Midbrain (tissue), 1 donor: Measurements from ENCODE around the gene KRT15.

Source experiments
- DNase-seq: peaks from one replicate; lab custom pipeline; 2025; lab: John Stamatoyannopoulos, UW

KRT15 gene

DNA sequence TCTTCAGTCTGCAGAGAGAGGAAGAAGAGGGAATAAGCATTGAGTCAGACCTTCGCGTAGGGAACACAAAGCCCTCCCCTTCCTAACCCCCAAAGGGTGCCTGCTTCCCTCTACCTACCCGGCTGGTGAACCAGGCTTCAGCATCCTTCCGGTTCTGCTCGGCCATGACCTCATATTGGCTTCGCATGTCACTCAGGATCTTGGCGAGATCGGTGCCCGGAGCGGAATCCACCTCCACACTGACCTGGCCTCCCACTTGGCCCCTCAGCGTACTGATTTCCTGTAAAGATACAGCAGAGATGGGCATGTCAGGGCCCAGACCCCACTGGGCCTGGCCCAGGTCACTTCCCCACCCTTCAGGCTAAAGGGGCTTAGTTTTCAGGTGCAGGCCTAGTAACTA is 5.6 kb upstream of the KRT15 start:
- DNase-seq = no peak

DNA sequence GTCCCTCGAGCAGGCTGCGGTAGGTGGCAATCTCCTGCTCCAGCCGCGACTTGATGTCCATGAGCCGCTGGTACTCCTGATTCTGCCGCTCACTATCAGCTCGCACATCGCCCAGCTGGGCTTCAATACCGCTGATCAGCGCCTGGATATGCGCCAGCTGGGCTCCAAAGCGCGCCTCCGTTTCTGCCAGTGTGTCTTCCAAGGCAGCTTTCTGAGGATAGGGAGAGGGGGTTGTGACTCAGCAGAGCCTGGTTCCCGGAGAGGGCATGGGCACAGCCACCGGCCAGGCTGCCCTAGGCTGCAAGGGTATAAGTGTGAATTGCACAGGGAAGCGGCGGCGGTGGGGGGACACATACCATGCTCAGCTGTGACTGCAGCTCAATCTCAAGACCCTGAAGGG is 5.1 kb upstream of the KRT15 start:
- no peak for DNase-seq

DNA sequence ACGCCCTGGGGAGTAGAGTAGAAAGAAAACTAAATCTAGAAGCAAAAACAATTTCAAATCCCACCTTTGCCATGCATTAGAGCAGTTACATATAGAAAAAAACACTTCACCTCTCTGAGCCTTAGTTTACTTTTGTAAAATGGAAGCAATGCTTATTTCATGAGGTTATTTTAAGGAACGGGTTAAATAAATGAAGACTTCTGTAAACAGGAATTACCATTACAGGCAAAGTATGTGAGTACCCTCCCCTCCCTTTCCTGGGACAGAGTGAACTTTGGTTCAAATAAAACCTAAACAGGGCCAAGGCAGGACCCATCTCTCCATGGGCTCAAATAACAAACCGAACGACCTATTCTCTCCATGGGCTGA is 4.5 kb upstream of the KRT15 start:
- no peak for DNase-seq

DNA sequence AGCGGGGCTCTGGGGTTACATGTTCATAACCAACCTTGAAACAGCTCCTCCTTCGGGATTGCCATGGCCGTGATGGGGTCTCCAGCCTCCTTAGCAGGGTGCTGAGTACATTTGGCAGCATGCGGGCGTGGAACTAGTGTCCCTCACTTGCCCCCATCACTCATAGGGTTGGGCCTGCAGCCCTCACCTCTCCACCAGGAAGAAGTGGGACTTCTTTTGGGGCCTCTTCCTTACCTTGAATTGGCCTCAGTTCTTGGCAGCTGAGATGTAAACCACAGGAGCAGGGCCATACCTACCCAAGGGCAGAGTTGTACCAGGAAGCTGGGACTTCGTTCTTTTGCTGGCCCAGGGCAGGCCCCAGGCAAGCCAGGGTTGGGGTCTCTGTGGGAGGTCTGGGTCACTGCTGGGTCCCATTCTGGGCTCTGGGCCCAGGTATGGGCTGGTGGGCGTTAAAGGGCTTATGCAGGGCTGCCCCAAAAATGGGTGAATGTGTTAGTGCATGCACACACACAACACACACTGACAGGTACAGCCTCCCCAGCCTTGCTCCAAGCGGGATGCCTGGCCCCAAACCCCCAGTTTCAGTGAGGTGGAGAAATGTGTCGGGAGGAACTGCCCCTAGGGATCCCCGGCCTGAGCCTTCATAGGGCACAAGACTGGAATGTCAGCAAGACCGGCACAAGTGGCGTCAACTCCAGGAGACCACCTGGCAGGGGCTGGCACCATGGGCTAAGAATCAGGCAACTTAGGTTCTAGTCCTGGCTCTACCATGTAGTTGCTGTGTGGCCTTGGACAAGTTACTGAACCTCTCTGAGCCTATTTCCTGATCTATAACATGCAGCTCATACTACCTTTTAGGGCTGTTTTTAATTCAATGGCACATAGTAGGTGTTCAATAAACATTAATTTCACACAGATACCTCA is 3.9 kb upstream of the KRT15 start:
- DNase-seq = no peak

DNA sequence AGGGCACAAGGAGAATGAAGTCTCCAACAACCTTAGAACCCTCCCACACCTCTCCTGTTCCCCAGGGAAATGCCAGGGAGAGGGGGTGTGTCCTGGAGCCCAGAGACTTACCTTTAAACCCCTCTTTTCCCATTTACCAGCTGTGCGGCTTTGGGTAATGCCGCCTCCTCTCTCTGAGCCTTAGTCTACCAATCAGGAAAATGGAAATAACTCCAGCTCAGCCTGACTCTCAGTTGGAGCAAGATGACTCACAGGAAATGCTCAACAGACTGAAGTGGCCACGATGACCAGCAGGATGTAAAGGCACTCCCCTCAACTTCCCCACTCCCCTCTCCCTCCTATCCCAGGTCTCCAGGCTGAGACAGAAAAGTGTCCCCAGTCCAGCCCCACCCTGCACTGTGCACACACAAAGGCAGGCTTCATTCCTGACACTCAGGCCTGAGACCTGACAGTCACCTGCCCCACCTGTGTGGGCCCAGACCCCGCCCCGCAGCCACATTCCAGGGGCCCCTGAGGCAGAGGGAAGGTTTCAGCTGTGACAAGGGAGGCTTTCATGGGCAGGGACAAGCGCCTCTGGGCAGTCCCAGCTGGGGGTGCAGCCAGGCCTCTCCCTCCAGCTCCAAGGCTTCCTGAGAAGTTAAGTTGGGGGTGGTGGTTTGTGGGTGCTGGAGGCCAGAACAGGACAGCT is 3.0 kb upstream of the KRT15 start:
- DNase-seq = no peak

DNA sequence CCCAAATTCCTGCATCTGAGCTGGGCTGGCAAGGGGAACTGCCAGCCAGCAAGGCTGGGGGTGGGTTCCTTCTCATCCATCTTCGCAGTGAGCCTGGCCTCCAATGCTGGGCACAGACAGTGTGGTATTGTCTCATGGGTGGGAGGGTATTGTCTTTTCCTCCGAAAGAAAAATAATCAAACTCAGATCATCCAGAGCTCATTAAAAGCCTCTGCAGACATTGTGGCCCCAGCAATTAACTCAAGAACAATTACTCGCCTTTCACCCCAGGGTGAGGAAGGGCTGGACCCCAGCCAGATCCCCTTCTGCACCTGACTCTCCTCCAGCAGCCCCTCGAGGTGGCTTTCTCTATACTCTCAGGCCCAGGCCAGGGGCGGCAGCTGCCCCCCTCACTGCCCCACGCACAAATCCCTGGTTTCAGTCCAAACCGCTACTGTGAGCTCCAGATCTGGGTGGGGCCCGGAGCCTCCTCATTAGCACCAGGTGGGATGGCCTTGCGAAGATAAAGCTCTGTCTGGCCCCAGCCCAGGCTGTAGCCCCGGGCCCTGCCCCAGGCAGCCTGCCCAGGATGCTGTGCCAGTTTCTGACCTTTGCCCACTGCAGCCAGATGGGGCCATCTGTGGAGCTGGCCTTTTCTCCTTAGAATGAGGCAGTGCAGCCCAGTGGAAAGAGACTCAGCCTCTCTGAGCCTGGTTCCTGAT is 2.3 kb upstream of the KRT15 start:
- DNase-seq = no peak

DNA sequence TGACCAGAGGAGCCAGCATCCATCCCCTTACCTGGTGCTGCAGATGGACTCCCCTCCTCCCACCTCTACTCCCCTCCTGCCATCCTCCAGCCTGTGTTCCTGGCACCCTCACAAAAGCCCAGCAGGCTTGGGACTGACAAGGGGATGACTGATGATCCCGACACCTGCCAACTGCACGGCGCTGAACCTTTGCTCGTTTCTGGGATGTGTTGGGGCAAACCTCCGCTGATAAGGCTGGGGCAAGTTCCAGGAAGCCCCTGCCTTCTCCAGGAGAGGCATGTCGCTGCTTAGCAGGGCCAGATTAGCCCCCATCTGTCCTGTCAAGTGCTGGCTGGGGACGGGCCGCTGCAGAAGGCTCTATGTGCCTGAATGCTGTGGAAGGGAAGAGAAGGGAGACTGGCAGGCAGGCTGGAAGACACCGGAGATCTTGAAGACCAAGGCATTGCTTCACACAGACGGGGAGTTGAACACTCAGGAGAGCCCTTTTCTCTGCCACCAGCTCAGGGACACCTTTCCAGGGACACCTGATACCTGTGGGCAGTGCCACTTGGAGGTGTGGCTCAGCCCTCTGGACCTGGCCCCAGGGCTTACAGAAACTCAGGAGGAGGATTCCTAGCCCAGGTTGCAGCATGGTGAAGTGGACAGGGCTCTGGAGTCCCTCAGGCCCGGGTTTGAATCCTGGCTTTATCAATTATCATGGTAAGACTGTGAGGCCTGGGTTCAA is 973 bp upstream of the KRT15 start:
- no peak for DNase-seq

DNA sequence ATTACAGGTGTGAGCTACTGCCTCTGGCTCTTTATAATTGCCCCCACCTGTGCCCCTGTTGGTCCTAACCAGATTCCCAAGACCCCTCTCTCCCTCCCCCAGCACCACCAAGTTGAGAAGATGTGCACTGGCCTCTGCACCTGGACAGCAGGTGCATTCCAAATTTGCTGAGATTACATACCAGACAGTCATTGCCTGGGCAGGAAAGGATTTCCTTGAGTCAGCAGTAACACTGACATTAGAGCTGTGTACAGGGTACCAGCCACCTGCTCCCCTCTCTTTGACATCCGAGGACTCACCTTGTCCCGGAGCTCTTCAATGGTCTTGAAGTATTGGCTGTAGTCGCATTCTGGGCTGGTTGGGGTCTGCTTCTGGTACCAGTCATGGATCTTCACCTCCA is 659 bp downstream of the KRT15 start:
- no peak for DNase-seq

DNA sequence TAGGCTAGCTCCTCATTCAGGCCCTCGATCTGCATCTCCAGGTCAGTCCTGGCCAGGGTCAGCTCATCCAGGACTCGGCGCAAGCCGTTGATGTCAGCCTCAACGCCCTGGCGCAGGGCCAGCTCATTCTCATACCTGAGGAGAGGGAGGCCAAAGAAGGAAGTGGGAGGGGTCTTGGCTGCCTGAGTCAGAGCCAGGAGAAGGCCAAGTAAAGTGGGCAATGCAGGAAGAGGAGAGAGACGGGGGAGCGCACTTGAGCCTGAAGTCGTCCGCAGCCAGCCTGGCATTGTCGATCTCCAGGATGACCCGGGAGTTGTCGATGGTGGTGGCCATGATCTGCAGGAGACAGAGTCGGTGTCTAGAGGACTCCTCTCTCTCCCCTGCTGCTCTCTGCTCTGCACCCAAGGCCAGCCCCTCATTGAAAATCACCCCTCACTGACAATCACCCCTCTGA is 1.8 kb downstream of the KRT15 start:
- DNase-seq = no peak

DNA sequence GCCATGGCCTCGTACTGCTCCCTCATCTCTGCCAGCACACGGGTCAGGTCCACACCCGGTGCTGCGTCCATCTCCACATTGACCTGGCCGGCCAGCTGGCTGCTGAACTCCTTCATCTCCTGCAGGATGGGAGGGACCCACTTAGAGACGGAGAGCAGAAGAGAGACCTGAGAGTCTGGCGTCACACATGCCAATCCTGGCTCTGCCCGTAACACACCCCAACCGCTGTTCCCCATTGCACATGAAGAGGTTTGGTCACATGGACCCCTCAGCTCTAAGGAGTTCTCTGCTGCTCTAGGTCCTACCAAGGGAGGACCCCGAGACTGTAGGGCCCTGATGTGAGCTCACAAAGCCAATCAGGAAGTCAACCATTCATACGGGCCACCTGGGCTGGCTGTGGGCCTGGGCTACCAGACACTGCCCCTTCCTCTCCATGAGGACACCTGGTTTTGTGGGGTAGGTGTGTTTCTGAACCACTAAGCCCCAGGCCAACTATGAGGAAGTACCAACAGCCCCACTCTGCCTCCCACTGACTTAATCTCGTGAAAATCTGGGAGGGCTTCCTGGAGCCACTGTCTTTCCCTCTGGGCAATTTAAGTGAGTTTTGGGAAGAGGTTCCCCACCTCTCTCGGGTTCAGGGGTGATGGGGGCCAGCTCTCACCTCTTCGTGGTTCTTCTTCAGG is 2.4 kb downstream of the KRT15 start:
- no peak for DNase-seq

DNA sequence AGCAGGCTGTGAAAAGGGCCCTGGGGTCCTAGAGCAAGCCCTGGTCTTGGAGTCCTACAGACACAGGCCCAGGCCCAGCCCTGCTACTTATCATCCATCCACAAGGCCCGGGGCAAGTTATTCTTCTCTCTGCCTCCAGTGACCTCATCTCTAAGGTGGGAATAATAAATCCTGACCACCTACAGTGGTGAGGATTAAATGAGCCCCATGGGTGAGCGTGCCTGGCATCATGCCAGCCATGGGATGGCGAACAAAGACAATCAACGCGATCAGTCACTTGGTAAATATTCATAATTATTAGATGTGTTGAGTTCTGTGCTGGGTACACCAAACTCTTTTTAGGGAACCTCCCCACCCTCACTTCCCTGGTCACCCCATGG is 5.5 kb downstream of the KRT15 start:
- no peak for DNase-seq

DNA sequence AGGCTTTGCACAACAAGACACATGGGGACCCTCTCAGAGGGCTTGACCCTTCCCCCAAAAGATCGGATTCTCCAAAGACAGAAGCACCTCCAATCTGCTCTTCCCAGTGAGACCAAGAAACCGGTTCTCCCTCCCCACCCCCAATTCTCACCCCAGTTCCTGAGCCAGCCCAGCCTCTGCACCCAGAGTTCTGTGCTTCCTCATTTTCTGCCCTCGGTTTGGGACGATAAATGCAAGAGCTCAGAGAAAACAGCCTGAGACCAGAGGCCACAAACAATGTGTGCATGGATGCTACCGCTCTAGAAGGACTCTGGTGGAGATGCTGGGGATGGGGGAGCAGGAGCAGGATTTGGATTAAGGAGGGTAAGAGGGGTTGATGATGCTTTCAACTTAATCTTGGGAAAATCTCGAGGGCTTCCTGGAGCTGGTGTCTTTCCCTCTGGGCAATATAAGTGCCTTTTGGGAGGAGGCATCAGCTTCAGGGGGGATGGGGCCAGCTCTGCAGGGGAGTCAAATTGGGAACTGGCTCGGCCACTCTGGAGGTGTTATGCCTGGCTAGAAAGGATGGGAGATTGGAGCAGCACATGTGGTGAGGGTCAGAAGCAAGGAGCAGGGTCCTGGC is 6.0 kb downstream of the KRT15 start:
- no peak for DNase-seq

DNA sequence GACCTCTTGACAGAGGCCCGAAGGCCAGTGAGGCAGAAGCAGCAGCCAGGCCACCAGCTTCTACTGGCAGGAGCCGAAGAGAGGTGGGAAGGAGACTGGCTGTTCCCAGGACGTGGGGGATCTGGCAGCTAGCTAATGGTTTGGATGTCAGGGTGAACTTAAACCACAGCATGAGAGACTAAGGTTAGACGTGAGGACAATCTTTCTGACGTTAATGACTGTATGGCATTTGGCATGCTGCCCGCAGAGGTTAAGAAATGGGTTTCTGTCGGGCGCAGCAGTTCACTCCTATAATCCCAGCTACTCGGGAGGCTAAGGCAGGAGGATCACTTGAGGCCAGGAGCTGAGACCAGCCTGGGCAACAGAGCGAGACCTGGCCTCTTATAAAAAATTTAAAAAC is 7.0 kb downstream of the KRT15 start:
- no peak for DNase-seq

DNA sequence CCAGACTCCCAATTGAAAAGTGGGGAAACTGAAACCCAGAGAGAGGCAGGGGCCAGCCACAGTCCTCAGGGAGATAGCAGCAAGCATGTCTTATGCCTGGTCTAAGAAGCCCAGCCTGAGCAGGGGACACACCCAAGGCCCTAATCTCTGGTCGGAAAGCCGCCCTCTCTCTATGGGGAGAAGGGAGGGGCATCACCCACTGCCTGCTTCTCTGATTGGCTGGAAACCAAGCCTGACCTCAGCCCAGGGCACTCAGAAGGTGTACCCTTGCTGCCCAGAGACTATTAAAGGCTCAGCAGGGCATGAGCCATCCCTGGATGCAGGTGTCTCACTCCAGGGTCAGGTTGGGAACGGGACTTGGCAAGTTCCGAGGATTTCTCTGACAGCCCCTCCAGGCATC is 7.6 kb downstream of the KRT15 start:
- DNase-seq = no peak

DNA sequence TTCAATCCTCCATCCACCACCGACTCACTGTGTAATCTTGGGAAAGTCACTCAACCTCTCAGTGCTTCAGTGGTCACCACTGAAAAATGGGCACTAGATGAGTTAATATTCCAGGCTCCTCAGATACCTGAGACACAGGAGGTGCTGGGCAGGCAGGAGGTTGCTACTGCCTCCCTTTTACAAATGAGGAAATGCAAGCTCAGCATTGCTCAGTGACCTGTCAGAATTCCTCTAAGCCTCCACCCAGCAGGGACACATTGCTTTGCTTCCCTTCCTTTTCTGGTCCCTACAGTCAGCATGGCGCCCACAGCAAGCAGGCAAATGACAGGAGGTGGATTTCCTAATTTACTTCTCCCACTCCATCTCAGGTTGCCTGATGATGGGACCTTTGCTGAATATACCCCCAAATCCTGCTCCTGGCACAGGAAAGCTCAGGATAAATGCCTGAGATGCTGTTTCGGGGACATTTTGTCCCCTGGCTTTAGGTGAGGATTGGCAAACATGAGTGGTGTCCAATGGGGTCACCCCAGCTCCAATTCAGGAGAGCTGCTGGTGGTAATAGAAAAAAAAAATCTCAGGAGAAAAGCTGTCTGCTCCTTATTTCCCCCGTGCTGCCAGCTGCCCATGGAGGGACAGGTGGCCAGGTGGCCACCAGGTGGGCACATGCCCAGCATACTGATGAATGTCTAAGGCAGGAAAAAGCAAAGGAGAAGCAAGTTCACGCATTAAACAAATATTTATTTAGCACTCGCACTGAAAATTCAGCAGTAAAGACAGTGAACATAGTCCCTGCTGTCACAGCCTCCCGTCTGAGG is 8.2 kb downstream of the KRT15 start:
- no peak for DNase-seq

DNA sequence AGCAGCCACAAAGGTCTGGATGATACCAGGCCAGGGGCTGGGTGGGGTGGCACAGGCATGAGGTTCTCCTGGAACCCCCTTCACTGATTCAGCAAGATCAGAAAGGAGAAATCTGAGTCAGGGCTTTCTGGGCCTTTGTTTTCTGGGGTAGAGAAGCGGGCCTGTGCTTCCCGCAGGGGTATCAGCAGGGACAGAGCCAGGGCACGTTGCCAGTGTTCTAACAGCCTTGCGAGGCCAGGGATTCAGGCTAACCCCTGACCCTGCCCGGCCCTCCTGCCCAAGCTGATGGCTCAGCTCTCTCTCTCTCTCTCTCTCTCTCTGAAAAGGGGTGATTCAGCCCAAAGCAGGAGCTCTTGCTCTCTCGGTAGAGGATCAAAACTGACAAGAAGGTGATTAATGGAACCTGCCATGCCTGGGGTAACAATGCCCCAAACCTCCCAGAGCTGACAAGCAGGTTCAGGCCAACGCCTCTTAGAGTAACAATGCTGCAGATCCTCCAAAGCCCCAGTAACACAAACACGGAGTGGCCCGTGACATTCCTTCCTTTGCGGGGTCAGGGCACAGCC is 11.3 kb downstream of the KRT15 start:
- DNase-seq = no peak

DNA sequence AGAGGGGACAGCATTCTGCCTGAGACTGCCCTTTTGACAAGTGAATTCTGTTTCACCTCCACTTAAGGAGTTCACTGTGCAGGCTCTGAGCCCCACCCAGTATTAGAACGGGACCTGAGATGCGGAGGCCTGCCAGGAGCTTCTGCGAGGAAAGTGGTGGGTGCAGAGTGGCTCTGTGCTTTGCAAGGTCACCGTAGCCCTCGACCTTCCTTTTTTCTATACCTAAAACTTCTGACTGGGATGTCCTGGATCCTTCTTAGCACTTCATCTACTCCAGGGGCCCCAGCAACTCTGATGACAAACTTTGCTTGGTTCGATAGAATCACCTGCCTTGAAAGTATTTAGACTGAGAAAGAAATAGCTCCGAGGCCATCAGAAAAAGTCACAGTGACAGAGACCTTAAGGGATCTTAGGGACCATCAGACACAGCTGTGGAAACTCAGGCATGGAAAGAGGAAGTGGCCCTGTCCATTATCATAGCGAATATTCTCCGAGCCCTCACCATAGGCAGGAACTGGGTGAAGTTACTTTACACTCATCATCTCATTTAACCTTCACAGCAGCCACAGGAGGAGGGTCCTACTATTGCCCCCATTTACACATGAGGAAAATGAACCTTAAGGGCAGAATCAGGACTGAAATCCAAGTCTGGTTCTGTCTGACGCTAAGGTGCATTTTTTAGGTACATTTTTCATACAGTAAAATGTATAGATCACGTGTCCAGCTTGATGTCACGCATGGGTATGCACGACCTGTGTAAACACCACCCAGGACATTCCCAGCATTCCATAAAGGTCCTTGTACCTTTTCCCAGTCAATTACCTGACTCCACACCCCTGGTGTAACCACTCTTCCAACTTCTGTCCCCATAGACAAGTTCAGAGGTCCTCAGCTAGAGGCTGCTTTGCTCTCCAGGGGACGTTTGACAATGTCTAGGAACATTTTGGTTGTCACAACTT is 12.6 kb downstream of the KRT15 start:
- no peak for DNase-seq

DNA sequence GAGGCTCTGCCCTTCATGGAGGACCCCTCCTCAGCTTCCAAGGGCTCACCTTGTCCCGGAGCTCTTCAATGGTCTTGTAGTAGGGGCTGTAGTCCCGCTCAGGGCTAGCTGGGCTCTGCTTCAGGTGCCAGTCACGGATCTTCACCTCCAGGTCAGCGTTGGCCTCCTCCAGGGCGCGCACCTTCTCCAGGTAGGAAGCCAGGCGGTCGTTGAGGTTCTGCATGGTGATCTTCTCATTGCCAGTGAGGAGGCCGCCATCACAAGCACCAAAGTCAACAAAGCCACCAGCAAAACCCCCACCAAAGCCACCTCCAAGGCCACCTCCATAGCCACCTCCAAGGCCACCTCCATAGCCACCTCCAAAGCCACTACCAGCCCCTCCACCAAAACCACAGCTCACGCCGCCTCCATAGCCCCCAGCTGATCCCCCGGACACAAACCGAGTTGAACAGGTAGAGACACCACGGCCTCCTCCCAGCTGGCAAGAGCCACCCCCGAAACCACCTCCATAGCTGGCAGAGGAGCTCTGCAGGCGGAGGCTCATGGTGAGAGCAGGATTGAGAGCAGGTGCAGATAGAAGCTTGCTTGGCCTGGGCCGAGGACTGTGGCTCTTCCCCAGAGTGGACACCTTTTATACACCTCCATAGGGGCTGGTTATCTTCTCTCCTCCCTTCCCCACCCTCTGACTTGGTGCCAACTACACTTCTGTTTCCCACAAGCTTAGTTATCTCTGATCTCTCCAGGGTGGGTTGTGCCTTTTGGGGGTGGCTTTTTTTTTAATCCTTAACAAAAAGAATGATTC is 13.5 kb downstream of the KRT15 start, which contains the start of gene KRT13:
KRT13 (minus strand) TSS at position 606 of the 802 bp plus-strand sequence; CDS start at position 544, 62 bp downstream.
- DNase-seq = no peak
